ENCODE data around the gene HSD17B3.

GRCh38 chr9:96188571-96188970, 113.4 kb downstream of the HSD17B3 start:
- TF ChIP-seq RAD21 (conservative IDR thresholded peaks at IDR 0.05) (no peak), CTCF (IDR thresholded peaks at IDR 0.05; ENCODE audit: poor library complexity, severe bottlenecking) (no peak)
